H9 (cell line): ENCODE measurements around the gene UVRAG. TPM values are rescaled to one million over a fixed set of nuclear protein-coding genes. Genes with fewer than 3 reads are reported as not detected.

Experiments used
- DNase-seq: peaks from one replicate; pipeline ENCODE4 v3.0.0-alpha.2; 2017
- H2AFZ ChIP-seq: one replicate; pipeline ENCODE4 v1.6.1; 2013; ENCODE audit warnings: mild to moderate bottlenecking, low read length, control low read depth, moderate library complexity
- H2AK5ac ChIP-seq: 2 replicates; pipeline ENCODE4 v1.6.1; 2013; ENCODE audit warnings: low read length, control low read depth, mixed read lengths; ENCODE audit not compliant: insufficient read length
- H2BK120ac ChIP-seq: one replicate; pipeline ENCODE4 v1.6.1; 2013; ENCODE audit warnings: low read depth, mild to moderate bottlenecking, low read length, control low read depth, inconsistent platforms; ENCODE audit not compliant: poor library complexity, severe bottlenecking
- H2BK12ac ChIP-seq: 2 replicates; pipeline ENCODE4 v1.6.1; 2013; ENCODE audit warnings: low read length, control low read depth, mixed read lengths, low read depth; ENCODE audit not compliant: insufficient read length
- H2BK15ac ChIP-seq: 2 replicates; pipeline ENCODE4 v1.6.1; 2013; ENCODE audit warnings: low read depth, low read length, control low read depth
- H2BK20ac ChIP-seq: one replicate; pipeline ENCODE4 v1.6.1; 2013; ENCODE audit warnings: low read depth, mild to moderate bottlenecking, low read length, control low read depth, inconsistent platforms; ENCODE audit not compliant: poor library complexity, severe bottlenecking
- H2BK5ac ChIP-seq: 2 replicates; pipeline ENCODE4 v1.6.1; 2013; ENCODE audit warnings: low read length, control low read depth, mixed read lengths; ENCODE audit not compliant: insufficient read length
- H3K14ac ChIP-seq: 2 replicates; pipeline ENCODE4 v1.6.1; 2013; ENCODE audit warnings: low read length, control low read depth; ENCODE audit not compliant: insufficient read depth
- H3K18ac ChIP-seq: 2 replicates; pipeline ENCODE4 v1.6.1; 2013; ENCODE audit warnings: low read depth, mild to moderate bottlenecking, mixed read lengths, low read length, control low read depth; ENCODE audit not compliant: insufficient read length
- H3K23ac ChIP-seq: 2 replicates; pipeline ENCODE4 v1.6.1; 2013; ENCODE audit warnings: low read length, control low read depth, mixed read lengths, low read depth; ENCODE audit not compliant: insufficient read length
- H3K23me2 ChIP-seq: 2 replicates; pipeline ENCODE4 v1.6.1; 2013; ENCODE audit warnings: low read depth, mild to moderate bottlenecking, mixed read lengths, low read length, control low read depth; ENCODE audit not compliant: insufficient read length, poor library complexity, severe bottlenecking
- H3K27ac ChIP-seq: 2 replicates; pipeline ENCODE4 v1.5.1; 2013; ENCODE audit warnings: low read length, control low read depth, mixed read lengths, low read depth; ENCODE audit not compliant: insufficient read length
- H3K27me3 ChIP-seq: 2 replicates; pipeline ENCODE4 v1.6.1; 2013; ENCODE audit warnings: low read length, control low read depth, inconsistent platforms; ENCODE audit not compliant: insufficient read depth
- H3K4ac ChIP-seq: 2 replicates; pipeline ENCODE4 v1.6.1; 2013; ENCODE audit warnings: low read depth, mild to moderate bottlenecking, control low read depth, inconsistent platforms, low read length, moderate library complexity
- H3K4me1 ChIP-seq: 2 replicates; pipeline ENCODE4 v1.6.1; 2013; ENCODE audit warnings: low read length, control low read depth, inconsistent platforms; ENCODE audit not compliant: insufficient read depth
- H3K4me2 ChIP-seq: 2 replicates; pipeline ENCODE4 v1.6.1; 2013; ENCODE audit warnings: low read length, control low read depth, mixed read lengths; ENCODE audit not compliant: insufficient read length, insufficient read depth
- H3K56ac ChIP-seq: 2 replicates; pipeline ENCODE4 v1.6.1; 2013; ENCODE audit warnings: low read depth, mild to moderate bottlenecking, mixed read lengths, low read length, control low read depth; ENCODE audit not compliant: insufficient read length
- H3K79me1 ChIP-seq: 2 replicates; pipeline ENCODE4 v1.6.1; 2013; ENCODE audit warnings: low read depth, mild to moderate bottlenecking, moderate library complexity, low read length, control low read depth, inconsistent platforms; ENCODE audit not compliant: insufficient read depth, poor library complexity, severe bottlenecking
- H3K79me2 ChIP-seq: 2 replicates; pipeline ENCODE4 v1.6.1; 2013; ENCODE audit warnings: low read length, control low read depth, inconsistent platforms; ENCODE audit not compliant: insufficient read depth
- H3K9ac ChIP-seq: 2 replicates; pipeline ENCODE4 v1.6.1; 2013; ENCODE audit warnings: low read length, control low read depth, mixed read lengths; ENCODE audit not compliant: insufficient read length; ENCODE audit errors: extremely low read depth
- H3K9me3 ChIP-seq: one replicate; pipeline ENCODE4 v1.6.1; 2013; ENCODE audit warnings: low read depth, low read length, inconsistent platforms; ENCODE audit not compliant: control insufficient read depth
- H3T11ph ChIP-seq: one replicate; pipeline ENCODE4 v1.6.1; 2013; ENCODE audit warnings: mild to moderate bottlenecking, low read length, control low read depth, inconsistent platforms
- H4K20me1 ChIP-seq: one replicate; pipeline ENCODE4 v1.6.1; 2013; ENCODE audit not compliant: control insufficient read depth, insufficient read length, insufficient read depth
- H4K5ac ChIP-seq: 2 replicates; pipeline ENCODE4 v1.6.1; 2013; ENCODE audit warnings: low read depth, mild to moderate bottlenecking, mixed read lengths, low read length, control low read depth; ENCODE audit not compliant: insufficient read length
- H4K8ac ChIP-seq: replicated peaks from 2 replicates; pipeline ENCODE4 v1.6.1; 2013; ENCODE audit warnings: low read length, control low read depth, mixed read lengths, low read depth; ENCODE audit not compliant: insufficient read length
- H4K91ac ChIP-seq: 2 replicates; pipeline ENCODE4 v1.6.1; 2013; ENCODE audit warnings: low read depth, mild to moderate bottlenecking, moderate library complexity, mixed read lengths, low read length, control low read depth; ENCODE audit not compliant: insufficient read length
- H3K27ac Mint-ChIP-seq, 3 experiments: 2 replicates in 2 of 3; 3 replicates in 1 of 3; pipeline ENCODE4 v1.8.0; 2020 to 2021; ENCODE audit warnings: mixed read lengths in 3 of 3, mild to moderate bottlenecking in 1 of 3, moderate library complexity in 1 of 3
- H3K27me3 Mint-ChIP-seq: 2 replicates; pipeline ENCODE4 v1.8.0; 2021; ENCODE audit warnings: low read depth, mild to moderate bottlenecking, moderate library complexity, mixed read lengths
- H3K36me3 Mint-ChIP-seq, 3 experiments: 2 replicates in 2 of 3; 3 replicates in 1 of 3; pipeline ENCODE4 v1.8.0; 2020 to 2021; ENCODE audit warnings: low read depth in 3 of 3, mixed read lengths in 3 of 3; ENCODE audit not compliant: insufficient read depth in 1 of 3
- H3K4me1 Mint-ChIP-seq, 2 experiments: 2 replicates each; pipeline ENCODE4 v1.8.0; 2020; ENCODE audit warnings: mixed read lengths in 2 of 2
- H3K4me3 Mint-ChIP-seq, 2 experiments: 2 replicates in 1 of 2; 3 replicates in 1 of 2; pipeline ENCODE4 v1.8.0; 2020 to 2021; ENCODE audit warnings: mild to moderate bottlenecking in 2 of 2, mixed read lengths in 2 of 2, moderate library complexity in 1 of 2
- H3K9me3 Mint-ChIP-seq, 2 experiments: 2 replicates in 1 of 2; 3 replicates in 1 of 2; pipeline ENCODE4 v1.8.0; 2020; ENCODE audit warnings: mild to moderate bottlenecking in 2 of 2, mixed read lengths in 2 of 2, moderate library complexity in 1 of 2
- WGBS: extraction: QIAGEN DNeasy Blood & Tissue Kit; methylation state at CpG from one replicate; pipeline ENCODE4 v1.1.7; 2013; ENCODE audit warnings: missing lambda C conversion rate, low lambda C conversion rate, mixed read lengths; ENCODE audit not compliant: insufficient read length; ENCODE audit errors: extremely low coverage; 5-methylcytosine and 5-hydroxymethylcytosine counted together
- total RNA-seq: library from RNA; stranded (reverse); gene quantifications from 2 replicates; pipeline ENCODE4 v1.2.1, GENCODE V29; 2021
- TF ChIP-seq, protein P1 (sequence below): fragments of 200-600 bp; sonication (generic); conservative IDR thresholded peaks from 3 replicates; pipeline ENCODE4 v1.8.0; 2021; ENCODE audit warnings: antibody characterized with exemption, mild to moderate bottlenecking

Gene UVRAG
- total RNA-seq, 1 experiment from 2014 or later: 18.5 TPM

GRCh38 chr11:76158394-76159302, 343.6 kb downstream of the UVRAG start:
- no peak overlapping the region for H4K8ac ChIP-seq
- H2BK20ac ChIP-seq: no peak overlapping the region
- no peak overlapping the region for H4K91ac ChIP-seq
- H3K4me1 ChIP-seq: no peaks in the 10 kb centered on the region
- H3K4ac ChIP-seq: no peak overlapping the region
- no peak overlapping the region for H3K9ac ChIP-seq
- H3K9me3 ChIP-seq: no peaks in the 10 kb centered on the region
- H3K23me2 ChIP-seq: no peaks in the 10 kb centered on the region
- no peaks in the 10 kb centered on the region for H3K79me2 ChIP-seq
- H2AK5ac ChIP-seq: no peak overlapping the region
- no peak overlapping the region for H3K4me2 ChIP-seq
- H3K23ac ChIP-seq: no peak overlapping the region
- H3T11ph ChIP-seq: no peak overlapping the region
- Mint-ChIP-seq H3K27me3 (peaks cover 38% of the 10 kb centered on the region), H3K4me1 (peaks cover under 1 to 4% of the 10 kb centered on the region in 2 experiments; a peak in 3 of 4 replicates), H3K4me3 (no peak overlapping the region), H3K36me3 (no peaks in the 10 kb centered on the region), H3K27ac (no peak overlapping the region), H3K9me3 (no peaks in the 10 kb centered on the region)
- no peak for DNase-seq
- no peaks in the 10 kb centered on the region for H4K20me1 ChIP-seq
- no peak overlapping the region for H4K5ac ChIP-seq
- no peaks in the 10 kb centered on the region for H3K27me3 ChIP-seq
- H2AFZ ChIP-seq: no peak overlapping the region
- H2BK5ac ChIP-seq: no peak overlapping the region
- WGBS: no CpG with 5 or more reads among the region's 24 CpGs
- no peak overlapping the region for H2BK120ac ChIP-seq
- TF ChIP-seq, protein P1, sequence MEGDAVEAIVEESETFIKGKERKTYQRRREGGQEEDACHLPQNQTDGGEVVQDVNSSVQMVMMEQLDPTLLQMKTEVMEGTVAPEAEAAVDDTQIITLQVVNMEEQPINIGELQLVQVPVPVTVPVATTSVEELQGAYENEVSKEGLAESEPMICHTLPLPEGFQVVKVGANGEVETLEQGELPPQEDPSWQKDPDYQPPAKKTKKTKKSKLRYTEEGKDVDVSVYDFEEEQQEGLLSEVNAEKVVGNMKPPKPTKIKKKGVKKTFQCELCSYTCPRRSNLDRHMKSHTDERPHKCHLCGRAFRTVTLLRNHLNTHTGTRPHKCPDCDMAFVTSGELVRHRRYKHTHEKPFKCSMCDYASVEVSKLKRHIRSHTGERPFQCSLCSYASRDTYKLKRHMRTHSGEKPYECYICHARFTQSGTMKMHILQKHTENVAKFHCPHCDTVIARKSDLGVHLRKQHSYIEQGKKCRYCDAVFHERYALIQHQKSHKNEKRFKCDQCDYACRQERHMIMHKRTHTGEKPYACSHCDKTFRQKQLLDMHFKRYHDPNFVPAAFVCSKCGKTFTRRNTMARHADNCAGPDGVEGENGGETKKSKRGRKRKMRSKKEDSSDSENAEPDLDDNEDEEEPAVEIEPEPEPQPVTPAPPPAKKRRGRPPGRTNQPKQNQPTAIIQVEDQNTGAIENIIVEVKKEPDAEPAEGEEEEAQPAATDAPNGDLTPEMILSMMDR: no peak
- no peak overlapping the region for H3K18ac ChIP-seq
- no peak overlapping the region for H3K14ac ChIP-seq
- no peak overlapping the region for H3K27ac ChIP-seq
- H2BK12ac ChIP-seq: no peak overlapping the region
- H3K56ac ChIP-seq: no peak overlapping the region
- H2BK15ac ChIP-seq: no peak overlapping the region
- H3K79me1 ChIP-seq: no peaks in the 10 kb centered on the region
